Left lobe of liver (tissue), 2 donors: ENCODE measurements around the gene CEP72. TPM values are rescaled to one million over a fixed set of nuclear protein-coding genes. Genes with fewer than 3 reads are reported as not detected.

Experiments
- ATAC-seq: fragments of 200-7000 bp; cut with Tn5 transposase; one replicate; pipeline ENCODE4 v1.9.1; 2020; ENCODE audit warnings: mild to moderate bottlenecking, moderate library complexity
- DNase-seq: peaks from one replicate; pipeline ENCODE4 v3.0.0-alpha.2; 2020; ENCODE audit warnings: low spot score
- total RNA-seq: library from RNA; stranded (reverse); gene quantifications from one replicate; pipeline ENCODE4 v1.2.1, GENCODE V29; 2021
- donor health status: DM: no; HTN: no; CAD: no; lungs with moderate emphysema.
- donor health status: DM: no; HTN: yes; CAD: no.

Gene CEP72
- total RNA-seq, 1 donor from 2014 or later, result 4.7 TPM

- DNase-seq (no peak), ATAC-seq (no peak)
These were observed 39.9 kb downstream of the CEP72 start for GRCh38 chr5:652023-652515.

GRCh38 chr5:652773-653350 is 40.7 kb downstream of the CEP72 start:
- DNase-seq, result no peak
- ATAC-seq, result no peak

DNA sequence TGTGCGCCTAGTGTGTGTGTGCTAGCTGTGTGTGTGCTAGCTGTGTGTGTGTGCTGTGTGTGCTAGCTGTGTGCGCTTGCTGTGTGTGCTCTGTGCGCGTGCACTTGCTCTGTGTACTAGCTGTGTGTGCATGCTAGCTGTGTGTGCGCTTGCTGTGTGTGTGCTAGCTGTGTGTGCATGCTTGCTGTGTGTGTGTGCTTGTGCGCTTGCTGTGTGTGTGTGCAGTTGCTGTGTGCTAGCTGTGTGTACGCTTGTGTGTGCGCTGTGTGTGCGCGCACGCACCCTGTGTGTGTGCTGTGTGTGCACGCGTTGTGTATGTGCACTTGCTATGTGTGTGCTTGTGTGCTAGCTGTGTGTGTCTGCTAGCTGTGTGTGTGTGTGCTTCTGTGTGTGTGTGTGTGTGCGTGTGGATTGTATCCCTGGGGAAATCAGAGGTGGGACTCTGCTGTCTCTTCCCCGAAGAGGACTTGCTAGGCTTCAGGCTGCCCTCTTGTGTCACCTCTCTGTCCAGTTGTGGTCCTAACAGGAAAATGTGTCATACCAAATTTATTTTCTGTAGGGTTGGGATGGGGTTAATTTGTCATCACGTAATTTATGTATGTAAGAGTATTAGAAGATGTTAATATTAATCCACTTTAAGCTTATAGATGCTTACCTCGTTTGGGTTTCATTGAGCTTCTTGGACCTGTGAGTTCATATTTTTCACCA is 42.1 kb downstream of the CEP72 start:
- DNase-seq (no peak), ATAC-seq (peak; percentile 19)

- ATAC-seq (no peak), DNase-seq (no peak)
These were observed 43.3 kb downstream of the CEP72 start for GRCh38 chr5:655406-655805.

DNA sequence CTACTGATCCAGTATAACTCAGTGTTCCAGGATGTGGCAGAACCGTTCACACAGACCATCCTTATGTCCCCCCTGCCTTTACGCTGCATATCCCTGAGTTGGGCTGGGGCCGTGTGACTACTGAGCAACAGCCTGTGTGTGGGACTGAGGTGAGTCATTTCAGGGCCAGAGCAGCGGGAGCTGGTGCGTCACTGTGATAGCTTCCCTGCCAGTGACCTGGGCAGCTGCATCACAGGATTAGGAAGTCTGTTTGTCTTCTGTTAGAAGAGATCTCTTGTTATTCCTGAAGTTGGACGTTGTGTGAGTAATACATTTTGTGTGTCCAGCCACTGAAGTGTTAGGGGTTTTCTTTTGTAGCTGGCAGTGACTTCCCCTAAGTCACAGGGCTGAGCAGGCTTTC is 45.4 kb downstream of the CEP72 start:
- ATAC-seq, result no peak

GRCh38 chr5:658103-658502 is 46.0 kb downstream of the CEP72 start:
- ATAC-seq, result peak; percentile 14
- no peak for DNase-seq

More for the DNA sequence above, 45.4 kb downstream of the CEP72 start:
- DNase-seq, result no peak

GRCh38 chr5:659496-660263 is 47.5 kb downstream of the CEP72 start:
- DNase-seq, result no peak
- ATAC-seq, result no peak

DNA sequence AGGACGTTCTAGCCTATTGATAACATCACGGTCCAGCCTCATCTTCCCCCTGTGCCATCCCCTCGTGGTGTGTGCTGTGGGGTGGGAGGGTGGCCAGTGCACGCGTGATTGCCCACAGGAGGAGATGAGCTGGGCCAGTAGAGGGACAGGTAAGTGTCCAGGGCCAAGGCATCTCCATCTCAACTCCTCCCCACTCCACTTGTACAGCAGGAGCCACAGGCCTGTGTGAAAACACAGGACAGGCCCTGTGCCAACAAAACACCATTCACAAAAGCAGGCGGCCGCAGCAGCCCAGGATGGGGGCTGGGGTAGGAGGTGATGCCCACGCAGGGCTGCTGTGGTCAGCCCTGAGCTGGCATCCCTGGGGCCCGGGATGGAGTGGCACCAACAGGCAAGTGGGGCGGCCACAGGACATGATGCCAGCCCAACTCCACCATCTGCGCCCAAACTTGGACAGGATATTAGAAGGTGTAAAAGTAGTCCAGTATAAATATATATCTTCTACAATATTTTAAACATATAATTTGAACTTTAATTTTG is 48.4 kb downstream of the CEP72 start:
- DNase-seq (no peak), ATAC-seq (no peak)

- ATAC-seq (no peak), DNase-seq (peak; percentile 42)
These were observed 50.0 kb downstream of the CEP72 start for GRCh38 chr5:661891-662750.

DNA sequence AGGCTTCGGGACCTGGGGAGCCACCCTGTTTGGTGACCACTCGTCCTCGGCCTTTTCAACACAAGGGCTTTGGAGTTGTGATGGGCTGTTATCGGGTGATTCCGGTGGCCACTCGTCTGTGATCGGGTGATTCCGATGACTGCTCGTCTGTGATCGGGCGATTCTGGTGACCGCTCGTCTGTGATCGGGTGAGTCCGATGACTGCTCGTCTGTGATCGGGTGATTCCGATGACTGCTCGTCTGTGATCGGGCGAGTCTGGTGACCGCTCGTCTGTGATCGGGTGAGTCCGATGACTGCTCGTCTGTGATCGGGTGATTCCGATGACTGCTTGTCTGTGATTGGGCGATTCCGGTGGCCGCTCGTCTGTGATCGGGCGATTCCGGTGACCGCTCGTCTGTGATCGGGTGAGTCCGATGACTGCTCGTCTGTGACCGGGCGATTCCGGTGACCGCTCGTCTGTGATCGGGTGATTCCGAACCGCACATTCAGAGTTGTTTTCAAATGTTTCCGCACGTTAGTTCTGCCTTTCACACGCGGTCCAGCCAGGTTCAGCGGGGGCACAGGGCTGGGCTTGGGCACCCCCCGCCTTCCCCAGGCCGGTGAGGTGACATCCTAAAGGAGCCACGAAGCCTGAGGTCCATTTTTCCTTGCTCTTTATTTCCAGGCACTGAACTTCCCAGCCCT is 50.8 kb downstream of the CEP72 start:
- ATAC-seq (no peak), DNase-seq (peak; percentile 41)

- peak; percentile 73 for DNase-seq
- ATAC-seq, result peak; percentile 69
These were observed 51.5 kb downstream of the CEP72 start for GRCh38 chr5:663436-664342.

DNA sequence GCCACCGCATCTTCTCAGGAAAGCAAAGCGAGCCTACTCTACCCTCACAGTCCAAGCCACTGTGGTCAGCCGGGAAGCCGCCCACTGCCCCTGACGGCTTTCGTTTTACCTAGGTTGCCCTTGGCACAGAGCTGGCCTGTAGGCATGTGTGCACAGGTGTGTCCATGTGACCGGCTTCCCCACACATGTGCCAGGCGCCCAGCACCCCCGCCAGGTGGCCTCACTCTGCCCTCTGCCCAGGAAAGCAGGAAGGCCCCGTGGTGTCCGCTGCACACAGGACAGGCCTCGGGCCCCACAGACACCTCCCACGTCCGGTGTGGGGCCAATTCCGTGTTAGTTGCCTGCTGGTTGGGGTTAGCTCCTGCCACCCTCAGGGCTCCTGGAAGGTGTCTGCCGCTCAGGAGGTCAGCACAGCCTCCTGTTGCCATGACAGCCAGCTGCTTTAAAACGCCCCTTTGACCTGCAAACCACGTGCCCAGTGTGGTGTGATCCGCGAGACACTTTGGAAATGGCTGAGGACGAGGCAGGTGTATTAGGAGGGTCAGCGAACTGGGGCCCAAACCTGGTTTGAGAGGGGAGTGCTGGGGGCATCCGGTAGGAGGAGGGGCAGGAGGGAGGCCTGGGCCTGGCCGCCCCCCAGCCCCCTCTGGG is 52.3 kb downstream of the CEP72 start:
- peak; percentile 86 for ATAC-seq

GRCh38 chr5:664994-665360 is 52.8 kb downstream of the CEP72 start:
- no peak for DNase-seq
- ATAC-seq, result no peak

More for the DNA sequence above, 52.3 kb downstream of the CEP72 start:
- peak; percentile 85 for DNase-seq

DNA sequence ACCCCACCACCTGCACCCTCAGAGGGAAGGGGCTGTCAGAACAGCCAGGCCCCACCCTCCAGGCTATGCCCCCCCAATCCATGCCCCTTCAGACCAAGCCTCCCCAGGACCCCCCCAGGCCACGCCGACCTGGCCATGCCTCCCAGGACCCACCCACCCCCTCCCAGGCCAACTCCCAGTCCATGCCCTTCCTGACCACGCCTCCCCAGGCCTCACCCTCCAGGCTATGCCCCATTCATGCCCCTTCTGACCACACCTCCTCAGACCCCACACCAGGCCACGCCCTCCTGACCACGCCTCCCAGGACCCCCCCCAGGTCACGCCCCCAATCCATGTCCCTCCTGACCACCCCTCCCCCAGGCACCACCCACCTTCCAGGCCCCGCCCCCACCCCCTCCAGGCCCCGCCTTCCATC is 53.4 kb downstream of the CEP72 start:
- no peak for ATAC-seq
- no peak for DNase-seq

DNA sequence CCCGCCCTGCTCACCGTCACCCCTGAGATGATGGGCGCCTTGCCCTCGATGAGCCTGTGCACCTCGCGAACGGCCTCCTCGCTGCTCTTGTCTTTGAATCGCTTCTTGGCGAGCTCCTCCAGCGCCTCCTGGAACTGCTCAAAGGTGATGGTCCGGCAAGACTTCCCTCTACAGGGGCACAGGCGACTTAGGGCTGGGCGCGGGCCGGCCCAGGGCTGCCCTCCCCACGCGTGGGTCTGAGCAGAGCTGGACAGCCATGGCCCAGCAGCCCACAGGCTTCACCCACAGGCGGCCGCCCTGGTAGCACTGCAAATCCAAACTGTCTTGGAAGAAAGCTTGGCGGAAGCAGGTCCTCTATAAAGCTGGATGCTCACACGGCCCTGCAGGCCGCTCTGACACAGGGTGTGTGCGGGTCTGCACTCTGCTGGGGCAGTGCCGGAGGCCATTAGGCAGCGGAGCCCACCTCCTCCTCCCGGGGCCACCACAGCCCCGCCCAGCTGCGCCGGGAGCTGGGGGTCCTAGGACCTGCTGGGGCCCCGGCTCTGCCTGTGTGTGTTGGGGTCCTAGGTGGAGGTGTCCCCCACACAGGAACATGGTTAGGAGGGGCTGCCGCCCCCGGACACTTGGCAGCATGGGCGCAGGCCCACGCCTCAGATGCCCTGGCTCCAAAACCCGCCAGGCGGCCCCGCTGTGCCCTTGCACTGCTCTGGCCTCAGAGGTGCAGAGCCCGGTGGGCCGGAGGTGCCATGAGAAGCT is 54.0 kb downstream of the CEP72 start:
- ATAC-seq (no peak), DNase-seq (no peak)

- no peak for DNase-seq
- no peak for ATAC-seq
These were observed 54.8 kb downstream of the CEP72 start for GRCh38 chr5:666816-667498.
